A673 (cell line): Measurements from ENCODE around the gene ADAMTSL1. TPM values are rescaled to one million over a fixed set of nuclear protein-coding genes. Genes with fewer than 3 reads are reported as not detected.

Source experiments
- BruUV-seq: library from RNA; stranded (reverse); fragments of 400-500 nt; replicated peaks from 2 replicates; lab custom pipeline; 2021; lab: Mats Ljungman, UMichigan
- CTCF ChIA-PET: fragments of 300-600 bp; sonication (Branson Sonifier 250); formaldehyde crosslinking; loops from one replicate; lab custom pipeline; 2022; ENCODE audit warnings: antibody characterized with exemption; lab: Charles Lee
- POLR2A ChIA-PET: fragments of 300-600 bp; sonication (Branson Sonifier 250); formaldehyde crosslinking; loops from one replicate; lab custom pipeline; 2022; ENCODE audit warnings: antibody characterized with exemption; ENCODE audit not compliant: low non-redundant PET; lab: Charles Lee
- DNase-seq: peaks from one replicate; pipeline ENCODE4 v3.0.0-alpha.2; 2015; ENCODE audit warnings: low spot score
- H3K27ac ChIP-seq: fragments of 200-600 bp; sonication (generic); 2 replicates; pipeline ENCODE4 v1.5.1; 2016; ENCODE audit warnings: mixed run types, low read depth, mild to moderate bottlenecking, mixed read lengths, antibody characterized with exemption, low read length; ENCODE audit not compliant: poor library complexity, severe bottlenecking
- H3K27me3 ChIP-seq: fragments of 200-600 bp; sonication (generic); replicated peaks from 2 replicates; pipeline ENCODE4 v1.6.1; 2017; ENCODE audit warnings: mixed run types, low read depth, mild to moderate bottlenecking, mixed read lengths, antibody characterized with exemption, low read length; ENCODE audit not compliant: insufficient read depth, poor library complexity
- H3K36me3 ChIP-seq: fragments of 200-600 bp; sonication (generic); 2 replicates; pipeline ENCODE4 v1.6.1; 2016; ENCODE audit warnings: mixed run types, mild to moderate bottlenecking, mixed read lengths, antibody characterized with exemption, low read length; ENCODE audit not compliant: insufficient read depth, poor library complexity, severe bottlenecking
- H3K4me1 ChIP-seq: fragments of 200-600 bp; sonication (generic); 2 replicates; pipeline ENCODE4 v1.6.1; 2017; ENCODE audit warnings: mixed run types, mild to moderate bottlenecking, mixed read lengths, antibody characterized with exemption, low read length; ENCODE audit not compliant: insufficient read depth, poor library complexity, severe bottlenecking
- H3K4me3 ChIP-seq: fragments of 200-600 bp; sonication (generic); 2 replicates; pipeline ENCODE4 v1.5.1; 2016; ENCODE audit warnings: low read depth, mixed run types, mild to moderate bottlenecking, mixed read lengths, low read length; ENCODE audit not compliant: poor library complexity, severe bottlenecking
- H3K9me3 ChIP-seq: fragments of 200-600 bp; sonication (generic); 2 replicates; pipeline ENCODE4 v1.6.1; 2016; ENCODE audit warnings: mixed run types, low read depth, mild to moderate bottlenecking, mixed read lengths, antibody characterized with exemption, low read length; ENCODE audit not compliant: poor library complexity, severe bottlenecking
- CTCF ChIP-seq: fragments of 300-800, 200-600 bp; sonication (generic); conservative IDR thresholded peaks from 2 replicates; pipeline ENCODE4 v1.5.1; 2017; ENCODE audit warnings: low read depth, mild to moderate bottlenecking, antibody characterized with exemption, low read length, moderate library complexity, mixed read lengths
- EZH2 ChIP-seq: fragments of 200-600 bp; sonication (generic); IDR thresholded peaks from 2 replicates; pipeline ENCODE4 v1.6.1; 2017; ENCODE audit warnings: borderline replicate concordance, low read depth, mild to moderate bottlenecking, mixed read lengths, antibody characterized with exemption, low read length; ENCODE audit not compliant: poor library complexity, severe bottlenecking
- intact Hi-C: fragments of 100-400 bp; cut with micrococcal nuclease; formaldehyde crosslinking; loops from one replicate; pipeline ENCODE4 v1.10.0; 2022; ENCODE audit not compliant: unreplicated experiment
- total RNA-seq: library from RNA; stranded (reverse); gene quantifications from 2 replicates; pipeline ENCODE4 v1.2.3, GENCODE V29; 2021

Gene ADAMTSL1
- total RNA-seq, 1 experiment from 2014 or later, result not detected

- Histone ChIP-seq H3K36me3 (no peaks in the 10 kb centered on the region), H3K27me3 (no peaks in the 10 kb centered on the region), H3K27ac (no peak overlapping the region), H3K9me3 (no peaks in the 10 kb centered on the region), H3K4me3 (no peak overlapping the region), H3K4me1 (no peaks in the 10 kb centered on the region)
- intact Hi-C loops, result no loop called here
- no TSS peak for BruUV-seq
- CTCF ChIA-PET, result no interaction called here
- no peak for DNase-seq
- POLR2A ChIA-PET, result no interaction called here
- TF ChIP-seq CTCF (no peak), EZH2 (no peak)
Observed at GRCh38 chr9:18717759-18718158, 243.8 kb downstream of the ADAMTSL1 start.

- DNase-seq, result no peak
- Histone ChIP-seq H3K27me3 (no peaks in the 10 kb centered on the region), H3K36me3 (no peaks in the 10 kb centered on the region), H3K9me3 (no peaks in the 10 kb centered on the region), H3K27ac (no peak overlapping the region), H3K4me1 (no peaks in the 10 kb centered on the region), H3K4me3 (no peak overlapping the region)
- ChIA-PET POLR2A (no interaction called here), CTCF (no interaction called here)
- intact Hi-C loops, result no loop called here
- BruUV-seq, result no TSS peak
- TF ChIP-seq CTCF, result no peak
- TF ChIP-seq EZH2, result no peak
Observed at GRCh38 chr9:18718393-18718792, 244.4 kb downstream of the ADAMTSL1 start.

- no peak for DNase-seq
- BruUV-seq, result no TSS peak
- ChIA-PET POLR2A (no interaction called here), CTCF (no interaction called here)
- Histone ChIP-seq H3K27ac (no peak overlapping the region), H3K9me3 (no peaks in the 10 kb centered on the region), H3K4me1 (no peaks in the 10 kb centered on the region), H3K4me3 (no peak overlapping the region), H3K27me3 (no peaks in the 10 kb centered on the region), H3K36me3 (no peaks in the 10 kb centered on the region)
- intact Hi-C loops, result no loop called here
- no peak for TF ChIP-seq EZH2
- no peak for TF ChIP-seq CTCF
Observed at GRCh38 chr9:18718932-18719331, 245.0 kb downstream of the ADAMTSL1 start.
